Liver (tissue), 9 donors: ENCODE results near the gene BSND. TPM values are rescaled to one million over a fixed set of nuclear protein-coding genes. Genes with fewer than 3 reads are reported as not detected.

Experiments
- DNase-seq: peaks from one replicate; pipeline ENCODE4 v3.0.0-alpha.2; 2017; ENCODE audit warnings: low spot score
- H3K27ac ChIP-seq, 2 donors: one replicate each; pipeline ENCODE4 v1.7.0; 2013; ENCODE audit warnings: inconsistent platforms in 2 of 2, low read length in 2 of 2, control low read depth in 1 of 2, low read depth in 1 of 2, mild to moderate bottlenecking in 1 of 2
- H3K27me3 ChIP-seq, 4 donors: one replicate each; pipeline versions ENCODE4 v1.6.1 to v1.7.0; 2013; ENCODE audit warnings: low read length in 3 of 4, inconsistent platforms in 1 of 4, mild to moderate bottlenecking in 1 of 4, moderate library complexity in 1 of 4; ENCODE audit not compliant: control insufficient read depth in 4 of 4, insufficient read depth in 4 of 4
- H3K36me3 ChIP-seq, 4 donors: one replicate each; pipeline versions ENCODE4 v1.6.1 to v1.7.0; 2013; ENCODE audit warnings: low read length in 3 of 4, mild to moderate bottlenecking in 3 of 4, low read depth in 1 of 4, moderate library complexity in 1 of 4; ENCODE audit not compliant: control insufficient read depth in 4 of 4, insufficient read depth in 3 of 4
- H3K4me1 ChIP-seq, 4 donors: one replicate each; pipeline versions ENCODE4 v1.6.1 to v1.7.0; 2013; ENCODE audit warnings: low read length in 3 of 4, mild to moderate bottlenecking in 3 of 4, moderate library complexity in 1 of 4; ENCODE audit not compliant: control insufficient read depth in 4 of 4, insufficient read depth in 4 of 4
- H3K4me3 ChIP-seq, 3 donors: one replicate each; pipeline versions ENCODE4 v1.6.1 to v1.7.0; 2013; ENCODE audit warnings: low read length in 3 of 3, control low read depth in 1 of 3, low read depth in 1 of 3, mild to moderate bottlenecking in 1 of 3
- H3K9ac ChIP-seq, 2 donors: one replicate each; pipeline ENCODE4 v1.7.0; 2013; ENCODE audit warnings: low read length in 2 of 2, mild to moderate bottlenecking in 2 of 2, moderate library complexity in 2 of 2, control low read depth in 1 of 2, low read depth in 1 of 2
- H3K9me3 ChIP-seq, 4 donors: one replicate each; pipeline versions ENCODE4 v1.6.1 to v1.7.0; 2013; ENCODE audit warnings: low read length in 3 of 4; ENCODE audit not compliant: control insufficient read depth in 4 of 4
- CTCF ChIP-seq: fragments of 150-350 bp; IDR thresholded peaks from 2 replicates; pipeline ENCODE4 v1.5.1; 2017; ENCODE audit warnings: improper control_type of control experiment, low read depth, low read length; ENCODE audit not compliant: missing input control
- EGR1 ChIP-seq, 2 donors: IDR thresholded peaks; 2 replicates each; pipeline ENCODE4 v1.6.1; 2016 to 2018; ENCODE audit warnings: antibody characterized with exemption in 2 of 2, low read depth in 2 of 2
- FOXA1 ChIP-seq: IDR thresholded peaks from 2 replicates; pipeline ENCODE4 v1.6.1; 2016; ENCODE audit warnings: antibody characterized with exemption
- FOXA2 ChIP-seq: IDR thresholded peaks from 2 replicates; pipeline ENCODE4 v1.6.1; 2016; ENCODE audit warnings: antibody characterized with exemption
- HNF4A ChIP-seq, 2 donors: conservative IDR thresholded peaks; 2 replicates each; pipeline ENCODE4 v1.6.1; 2016; ENCODE audit warnings: antibody characterized with exemption in 2 of 2, mild to moderate bottlenecking in 2 of 2
- HNF4G ChIP-seq: IDR thresholded peaks from 2 replicates; pipeline ENCODE4 v1.6.1; 2016; ENCODE audit warnings: antibody characterized with exemption
- MAX ChIP-seq: IDR thresholded peaks from 2 replicates; pipeline ENCODE4 v1.6.1; 2016; ENCODE audit warnings: antibody characterized with exemption
- NR2F2 ChIP-seq: IDR thresholded peaks from 2 replicates; pipeline ENCODE4 v1.6.1; 2016; ENCODE audit warnings: antibody characterized with exemption
- RAD21 ChIP-seq, 2 donors: IDR thresholded peaks; 2 replicates each; pipeline ENCODE4 v1.6.1; 2016; ENCODE audit warnings: antibody characterized with exemption in 2 of 2, mild to moderate bottlenecking in 2 of 2
- REST ChIP-seq: IDR thresholded peaks from 2 replicates; pipeline ENCODE4 v1.6.1; 2016; ENCODE audit warnings: antibody characterized with exemption, mild to moderate bottlenecking
- RXRA ChIP-seq, 2 donors: IDR thresholded peaks; 2 replicates each; pipeline ENCODE4 v1.6.1; 2017 to 2018; ENCODE audit warnings: antibody characterized with exemption in 2 of 2, mild to moderate bottlenecking in 1 of 2
- SP1 ChIP-seq: IDR thresholded peaks from 2 replicates; pipeline ENCODE4 v1.6.1; 2018; ENCODE audit warnings: antibody characterized with exemption, mild to moderate bottlenecking
- TAF1 ChIP-seq: conservative IDR thresholded peaks from 2 replicates; pipeline ENCODE4 v1.6.1; 2016; ENCODE audit warnings: antibody characterized with exemption, mild to moderate bottlenecking
- YY1 ChIP-seq: IDR thresholded peaks from 2 replicates; pipeline ENCODE4 v1.6.1; 2016; ENCODE audit warnings: antibody characterized with exemption, mild to moderate bottlenecking
- ZBTB33 ChIP-seq: IDR thresholded peaks from 2 replicates; pipeline ENCODE4 v1.6.1; 2016; ENCODE audit warnings: antibody characterized with exemption
- WGBS: extraction: QIAGEN DNeasy Blood & Tissue Kit; methylation state at CpG from one replicate; pipeline ENCODE4 v1.1.7; 2013; 5-methylcytosine and 5-hydroxymethylcytosine counted together
- polyA plus RNA-seq, 2 donors: library from polyadenylated mRNA; stranded (reverse) in 1 of 2; unstranded in 1 of 2; fragments of 200-250 nt in 1 of 2; fragments of >200 nt in 1 of 2; fragmentation: Nextera tagmentation in 1 of 2; extraction: Ambion mirVana in 1 of 2; gene quantifications; one replicate each; pipeline versions ENCODE4 v1.2.1 to v1.2.3, GENCODE V29; 2013 to 2015
- total RNA-seq, 2 donors: library from RNA; depleted of rRNA; stranded (reverse); fragments of >200 nt; gene quantifications; one replicate each; pipeline ENCODE4 v1.2.3, GENCODE V29; 2014
- donor health status: healthy.
- donor health status: healthy.
- donor health status: healthy.
- donor health status: healthy.
- donor health status: healthy.

Gene BSND
- total and polyA plus RNA-seq, 4 donors = 0.14 TPM; not detected in 3

GRCh38 chr1:54970901-54971300 lies 27.8 kb upstream of the BSND start:
- H3K4me1 ChIP-seq = no peaks in the 10 kb centered on the region
- no peaks in the 10 kb centered on the region for H3K27me3 ChIP-seq
- H3K27ac ChIP-seq = no peak overlapping the region
- 89% methylated on average over 5 of the region's 5 CpGs for WGBS
- H3K9ac ChIP-seq = no peak overlapping the region
- TF ChIP-seq TAF1 (no peak), YY1 (no peak), SP1 (no peak), ZBTB33 (no peak), CTCF (no peak), HNF4G (no peak), RXRA (IDR thresholded peaks at IDR 0.05) (no peak), FOXA2 (no peak), REST (no peak), FOXA1 (no peak), RAD21 (IDR thresholded peaks at IDR 0.05) (no peak), MAX (no peak), NR2F2 (no peak), HNF4A (conservative IDR thresholded peaks at IDR 0.05) (no peak), EGR1 (IDR thresholded peaks at IDR 0.05; ENCODE audit: low read depth in 2 of 2) (no peak)
- no peak for DNase-seq
- H3K36me3 ChIP-seq = no peaks in the 10 kb centered on the region
- H3K4me3 ChIP-seq = no peak overlapping the region
- H3K9me3 ChIP-seq = no peaks in the 10 kb centered on the region

- Histone ChIP-seq H3K36me3 (no peaks in the 10 kb centered on the region), H3K27ac (no peak overlapping the region)
Measured at GRCh38 chr1:54971317-54971791, 27.4 kb upstream of the BSND start.

More at GRCh38 chr1:54971317-54971791, 27.4 kb upstream of the BSND start:
- Histone ChIP-seq H3K27me3 (no peaks in the 10 kb centered on the region), H3K9me3 (no peaks in the 10 kb centered on the region), H3K9ac (no peak overlapping the region), H3K4me1 (no peaks in the 10 kb centered on the region), H3K4me3 (no peak overlapping the region)
- DNase-seq = no peak
- WGBS = 71% methylated on average over 7 of the region's 7 CpGs
- TF ChIP-seq NR2F2 = no peak
